Stimulated activated effector memory CD8-positive, alpha-beta T cell treated with anti-CD3 and anti-CD28 coated beads, Interleukin-12 subunit alpha, Interleukin-12 subunit beta, amount 100 ng/mL, for 72 hours (primary cell): Measurements from ENCODE around the gene QSOX2.

Experiments
- ATAC-seq: fragments of 150-1000 bp; cut with Tn5 transposase; 2 replicates; pipeline ENCODE4 v1.10.0; 2021
- DNase-seq, 2 donors: peaks; one replicate each; pipeline ENCODE4 v3.0.0; 2021 to 2022; ENCODE audit warnings: low spot score in 2 of 2
- H3K27ac Mint-ChIP-seq: one replicate; pipeline ENCODE4 v1.8.0; 2022; ENCODE audit warnings: mild to moderate bottlenecking, mixed read lengths
- H3K36me3 Mint-ChIP-seq: one replicate; pipeline ENCODE4 v1.8.0; 2022; ENCODE audit warnings: mild to moderate bottlenecking, mixed read lengths
- H3K4me1 Mint-ChIP-seq: one replicate; pipeline ENCODE4 v1.8.0; 2022; ENCODE audit warnings: mixed read lengths
- H3K4me3 Mint-ChIP-seq: one replicate; pipeline ENCODE4 v1.8.0; 2022; ENCODE audit warnings: mild to moderate bottlenecking, mixed read lengths
- H3K9me3 Mint-ChIP-seq: one replicate; pipeline ENCODE4 v1.8.0; 2022; ENCODE audit warnings: mixed read lengths

Gene QSOX2

DNA sequence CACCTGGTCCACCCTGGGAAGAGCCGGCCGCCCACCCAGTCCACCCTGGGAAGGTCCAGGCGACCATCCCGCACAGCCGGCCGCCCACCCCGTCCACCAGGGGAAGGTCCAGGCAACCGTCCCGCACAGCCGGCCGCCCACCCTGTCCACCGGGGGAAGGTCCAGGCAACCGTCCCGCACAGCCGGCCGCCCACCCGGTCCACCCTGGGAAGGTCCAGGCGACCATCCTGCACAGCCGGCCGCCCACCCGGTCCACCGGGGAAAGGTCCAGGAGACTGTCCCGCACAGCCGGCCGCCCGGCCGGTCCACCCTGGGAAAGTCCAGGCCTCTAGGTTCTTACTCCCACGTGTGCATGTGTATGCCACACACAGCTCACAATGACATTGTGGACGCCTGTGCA lies 6.7 kb upstream of the QSOX2 start:
- no peak overlapping the region for H3K27ac Mint-ChIP-seq
- DNase-seq (no peak), ATAC-seq (no peak)
- H3K36me3 Mint-ChIP-seq: no peaks in the 10 kb centered on the region
- no peak overlapping the region for H3K4me3 Mint-ChIP-seq
- peaks cover 9% of the 10 kb centered on the region for H3K4me1 Mint-ChIP-seq
- no peaks in the 10 kb centered on the region for H3K9me3 Mint-ChIP-seq

DNA sequence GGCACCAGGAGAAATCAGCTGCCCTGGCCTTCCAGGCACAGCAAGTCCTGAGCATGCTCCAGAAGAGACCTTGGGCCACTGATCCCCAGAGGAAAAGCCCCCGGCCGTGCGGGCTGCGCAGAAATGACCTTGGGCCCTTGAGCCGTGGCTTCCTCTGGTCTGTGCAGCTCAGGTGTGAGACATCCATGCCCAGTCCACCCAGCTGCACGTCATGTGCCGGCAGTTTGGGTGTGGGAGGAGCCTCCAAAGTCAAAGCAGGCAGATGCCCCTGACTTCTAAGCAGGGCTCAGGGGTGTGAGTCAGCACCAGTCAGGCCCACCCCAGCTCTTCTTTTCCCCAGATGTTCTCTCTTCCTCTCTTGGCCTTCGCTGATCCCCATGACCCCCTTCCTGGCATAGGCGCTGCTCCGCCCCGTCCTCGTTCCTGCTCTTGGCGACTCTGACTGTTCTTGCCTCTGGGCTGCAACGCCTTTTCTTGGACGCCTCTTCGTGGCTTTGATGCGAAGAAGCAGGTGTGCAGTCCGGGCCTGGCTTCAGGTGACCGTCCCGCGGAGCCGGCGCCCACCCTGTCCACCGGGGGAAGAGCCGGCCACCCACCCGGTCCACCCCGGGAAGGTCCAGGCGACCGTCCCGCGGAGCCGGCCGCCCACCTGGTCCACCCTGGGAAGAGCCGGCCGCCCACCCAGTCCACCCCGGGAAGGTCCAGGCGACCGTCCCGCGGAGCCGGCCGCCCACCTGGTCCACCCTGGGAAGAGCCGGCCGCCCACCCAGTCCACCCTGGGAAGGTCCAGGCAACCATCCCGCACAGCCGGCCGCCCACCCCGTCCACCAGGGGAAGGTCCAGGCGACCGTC lies 5.9 kb upstream of the QSOX2 start:
- Mint-ChIP-seq H3K27ac (no peak overlapping the region), H3K4me1 (peaks cover 9% of the 10 kb centered on the region), H3K4me3 (no peak overlapping the region)

DNA sequence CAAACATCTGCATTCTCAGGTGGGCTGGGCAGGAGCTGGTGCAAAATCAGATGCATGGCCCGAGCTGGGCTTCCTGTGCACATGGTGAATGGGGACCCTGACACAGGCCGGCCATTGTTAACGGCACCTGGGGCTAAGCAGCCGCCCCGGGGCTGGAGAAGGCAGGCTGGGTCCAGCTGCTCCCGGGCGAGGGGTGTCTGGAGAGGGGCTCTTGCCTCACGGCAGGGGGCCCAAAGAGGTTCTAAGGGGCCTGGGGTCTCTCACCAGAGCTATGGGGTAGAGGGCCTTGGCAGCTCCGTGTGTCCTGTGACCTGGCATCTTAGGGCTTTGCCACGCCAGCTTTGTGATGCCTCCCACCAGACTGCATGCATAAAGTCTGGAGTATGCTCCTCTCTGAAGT lies 5.1 kb upstream of the QSOX2 start:
- ATAC-seq: no peak
- Mint-ChIP-seq H3K4me1 (peaks cover 9% of the 10 kb centered on the region), H3K9me3 (no peaks in the 10 kb centered on the region), H3K36me3 (no peaks in the 10 kb centered on the region), H3K4me3 (no peak overlapping the region), H3K27ac (no peak overlapping the region)
- DNase-seq: no peak

More for the DNA sequence above, 5.9 kb upstream of the QSOX2 start:
- no peak for ATAC-seq
- Mint-ChIP-seq H3K36me3 (no peaks in the 10 kb centered on the region), H3K9me3 (no peaks in the 10 kb centered on the region)
- DNase-seq: no peak

DNA sequence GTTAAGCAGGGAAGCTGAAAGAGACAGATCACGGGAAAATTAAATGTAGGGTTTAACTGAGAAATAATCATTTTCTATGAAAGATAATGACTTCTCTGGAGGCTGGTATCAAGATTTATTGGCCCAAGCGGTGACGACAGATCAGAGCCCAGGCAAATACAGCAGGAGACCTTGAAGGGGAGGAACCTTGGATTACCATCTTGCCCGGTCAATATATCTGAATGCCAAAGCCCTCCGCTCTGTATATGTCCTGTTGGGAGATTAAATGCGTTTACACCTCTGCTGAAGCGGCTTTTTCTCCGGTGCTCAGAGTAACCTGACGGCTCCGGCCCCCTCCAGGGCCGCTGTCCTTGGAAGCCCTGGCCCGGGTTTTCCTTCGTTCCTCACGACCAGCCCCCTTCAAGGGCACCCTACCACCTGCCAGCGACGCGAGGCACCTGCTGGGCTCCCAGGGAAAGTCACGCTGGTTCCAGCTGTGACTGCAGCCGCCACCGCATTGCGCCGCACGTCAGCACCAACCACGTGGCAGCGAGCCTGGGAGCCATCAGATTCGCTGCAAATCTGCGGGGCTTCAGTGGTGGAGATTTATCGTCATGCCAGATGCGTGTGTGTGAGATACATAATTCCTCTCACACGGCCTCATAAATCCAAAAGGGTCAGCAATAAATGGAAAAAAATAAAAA lies 4.4 kb upstream of the QSOX2 start:
- H3K9me3 Mint-ChIP-seq: no peaks in the 10 kb centered on the region
- peaks cover 4% of the 10 kb centered on the region for H3K4me1 Mint-ChIP-seq
- peaks cover 1% of the 10 kb centered on the region for H3K36me3 Mint-ChIP-seq
- ATAC-seq (no peak), DNase-seq (no peak)
- H3K27ac Mint-ChIP-seq: no peak overlapping the region
- no peak overlapping the region for H3K4me3 Mint-ChIP-seq

DNA sequence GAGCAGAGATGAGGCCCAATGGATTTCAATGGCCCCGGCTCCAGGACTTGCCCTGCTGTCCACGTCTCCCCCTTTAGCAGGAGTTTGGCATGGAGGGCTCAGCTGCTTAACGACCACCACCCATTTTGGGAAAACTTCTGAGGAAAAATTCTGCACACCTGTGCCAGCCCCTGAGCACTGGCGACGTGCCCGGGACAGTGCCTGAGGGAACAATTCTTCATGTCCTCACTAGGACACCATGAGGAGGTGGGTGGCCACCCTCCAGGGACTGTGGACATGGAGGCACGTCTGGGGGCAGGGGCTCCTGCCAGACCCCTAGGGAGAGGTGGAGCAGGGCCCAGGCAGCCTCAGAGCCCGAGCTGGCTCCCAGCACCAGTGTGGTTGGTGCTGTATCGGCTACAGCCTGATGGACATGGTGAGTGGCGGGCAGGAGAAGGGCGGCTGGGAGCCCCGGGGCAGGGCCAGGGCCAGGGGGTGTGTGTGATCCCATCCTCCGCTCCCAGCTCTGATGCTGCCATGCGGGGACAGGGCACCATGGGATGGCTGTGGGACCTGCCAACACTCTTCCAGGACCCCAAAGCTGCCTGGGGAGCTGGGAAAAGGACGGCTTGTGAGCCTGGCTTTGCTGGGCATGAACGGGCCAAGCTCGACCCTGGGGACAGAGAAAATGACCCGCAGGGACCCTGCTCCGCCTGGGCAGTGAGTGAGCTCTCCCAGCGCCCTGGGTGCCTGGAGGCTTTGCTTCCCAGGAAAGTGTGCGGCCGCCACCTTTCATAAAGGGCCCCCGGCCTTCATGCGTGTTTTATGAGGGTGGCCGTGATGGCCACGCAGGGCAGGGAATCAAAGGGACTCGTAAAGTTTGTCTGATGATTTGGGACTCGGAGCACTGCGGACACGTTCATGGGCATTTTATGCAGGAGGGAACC lies 3.6 kb upstream of the QSOX2 start:
- no peak overlapping the region for H3K4me3 Mint-ChIP-seq
- peaks cover 9% of the 10 kb centered on the region for H3K4me1 Mint-ChIP-seq
- H3K27ac Mint-ChIP-seq: no peak overlapping the region
- DNase-seq: no peak
- H3K9me3 Mint-ChIP-seq: no peaks in the 10 kb centered on the region
- H3K36me3 Mint-ChIP-seq: peaks cover 7% of the 10 kb centered on the region
- ATAC-seq: no peak

DNA sequence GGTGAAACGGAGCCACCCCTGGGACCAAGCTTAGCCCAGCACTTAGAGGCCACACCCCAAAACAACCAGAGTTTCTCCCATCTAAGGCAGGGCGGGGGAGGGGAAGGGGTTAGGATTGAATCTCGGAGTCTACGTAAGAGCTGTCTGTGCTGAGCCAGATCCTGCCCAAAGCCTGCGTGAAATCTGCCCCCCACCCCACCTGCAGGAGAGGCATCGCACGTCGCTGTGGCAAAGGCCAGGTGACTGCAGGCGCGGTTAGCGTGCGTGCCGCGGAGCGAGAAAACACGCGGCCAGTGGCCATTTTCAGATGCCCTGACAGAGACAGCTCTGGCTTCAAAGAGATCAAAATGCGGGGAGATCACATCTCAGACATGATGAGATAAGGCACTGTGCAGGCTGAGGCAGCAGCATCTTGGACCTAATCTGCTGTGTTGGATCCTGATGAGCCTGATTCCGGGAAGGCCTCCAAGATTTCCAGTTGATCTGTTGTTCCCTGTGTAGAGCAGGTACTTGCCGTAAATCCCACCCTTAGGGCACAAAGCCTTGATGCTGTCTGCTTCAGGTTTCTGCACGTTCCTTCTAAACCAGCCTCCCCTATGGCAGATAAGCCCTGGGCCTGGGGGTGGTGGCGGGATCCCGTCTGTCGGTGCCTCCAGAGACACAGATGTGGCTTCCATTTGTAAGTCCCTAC lies 2.5 kb upstream of the QSOX2 start:
- DNase-seq (no peak), ATAC-seq (no peak)
- H3K4me3 Mint-ChIP-seq: no peak overlapping the region
- H3K4me1 Mint-ChIP-seq: peaks cover 20% of the 10 kb centered on the region
- H3K9me3 Mint-ChIP-seq: no peaks in the 10 kb centered on the region
- no peak overlapping the region for H3K27ac Mint-ChIP-seq
- peaks cover 7% of the 10 kb centered on the region for H3K36me3 Mint-ChIP-seq

DNA sequence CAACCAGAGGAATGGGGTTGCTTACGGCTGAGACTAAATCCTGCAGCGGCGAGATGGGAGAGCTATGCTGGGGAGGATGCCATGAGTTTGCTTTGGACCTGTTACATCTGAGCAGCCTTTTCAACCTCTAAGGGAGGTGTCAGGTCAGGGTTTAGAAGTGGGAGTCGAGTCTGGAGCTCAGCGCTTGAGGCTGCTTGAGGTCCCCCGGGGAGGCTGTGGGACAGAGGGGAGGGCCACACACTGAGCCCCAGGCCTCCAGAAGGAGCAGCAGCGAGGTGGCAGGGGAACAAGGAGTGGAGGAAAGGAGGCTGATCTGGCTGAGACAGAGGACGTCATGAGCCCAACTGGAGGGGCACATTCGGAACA lies 1.9 kb upstream of the QSOX2 start:
- H3K36me3 Mint-ChIP-seq: peaks cover 7% of the 10 kb centered on the region
- no peak overlapping the region for H3K4me3 Mint-ChIP-seq
- H3K4me1 Mint-ChIP-seq: peaks cover 24% of the 10 kb centered on the region
- H3K27ac Mint-ChIP-seq: no peak overlapping the region
- DNase-seq: no peak
- no peaks in the 10 kb centered on the region for H3K9me3 Mint-ChIP-seq
- ATAC-seq: no peak

DNA sequence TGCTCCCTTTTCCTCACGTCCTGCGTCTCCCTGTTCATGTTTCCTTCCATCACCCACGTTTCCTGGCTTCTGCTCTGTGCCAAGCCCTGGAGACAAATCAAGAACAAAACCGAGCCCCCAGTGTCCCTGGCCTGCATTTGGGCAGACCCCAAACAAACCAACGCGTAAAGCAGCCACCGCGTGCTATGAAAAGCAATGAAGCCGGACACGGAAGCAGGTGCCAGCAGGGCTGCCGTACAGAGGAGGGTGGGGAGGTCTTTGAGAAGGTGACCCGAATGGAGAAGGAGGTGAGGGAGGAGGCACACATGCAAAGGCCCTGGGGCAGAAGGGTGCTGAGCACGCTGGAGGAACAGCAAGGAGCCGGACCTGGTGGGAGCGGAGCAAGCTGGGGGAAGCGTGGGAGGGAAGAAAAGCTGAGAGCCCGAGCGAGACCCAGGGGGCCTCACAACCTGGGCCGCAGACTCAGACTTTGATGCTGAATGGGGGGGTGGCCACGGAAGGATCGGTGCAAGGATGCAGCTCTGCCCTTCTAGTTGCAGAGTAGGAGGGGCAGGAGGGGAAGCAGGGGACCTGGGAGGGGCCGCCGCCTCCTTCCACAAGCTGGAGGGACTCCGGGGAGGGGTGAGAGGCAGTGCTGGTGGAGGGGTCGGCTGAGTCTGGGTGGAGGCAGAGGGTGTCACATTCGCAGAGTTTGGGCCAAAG lies 1.4 kb upstream of the QSOX2 start:
- H3K27ac Mint-ChIP-seq: no peak overlapping the region
- H3K36me3 Mint-ChIP-seq: peaks cover 7% of the 10 kb centered on the region
- H3K4me1 Mint-ChIP-seq: peaks cover 24% of the 10 kb centered on the region
- DNase-seq (no peak), ATAC-seq (no peak)
- H3K9me3 Mint-ChIP-seq: no peaks in the 10 kb centered on the region
- no peak overlapping the region for H3K4me3 Mint-ChIP-seq

DNA sequence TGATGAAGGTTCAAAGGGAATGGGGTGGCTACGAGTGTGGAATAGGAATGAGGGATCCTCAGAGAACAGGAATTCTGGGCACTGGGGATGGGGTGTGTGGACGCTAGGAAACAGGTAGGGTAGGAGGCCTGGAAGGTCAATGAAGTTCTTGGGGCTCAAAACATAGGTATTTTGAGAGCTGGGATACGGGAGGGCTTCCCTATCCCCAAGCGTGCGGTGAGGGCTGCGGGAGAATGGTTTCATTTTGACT lies 718 bp downstream of the QSOX2 start:
- Mint-ChIP-seq H3K27ac (peak overlapping the region; percentile 82), H3K4me3 (peak overlapping the region; percentile 89), H3K4me1 (peaks cover 36% of the 10 kb centered on the region), H3K9me3 (no peaks in the 10 kb centered on the region), H3K36me3 (peaks cover 7% of the 10 kb centered on the region)
- DNase-seq (no peak), ATAC-seq (no peak)

DNA sequence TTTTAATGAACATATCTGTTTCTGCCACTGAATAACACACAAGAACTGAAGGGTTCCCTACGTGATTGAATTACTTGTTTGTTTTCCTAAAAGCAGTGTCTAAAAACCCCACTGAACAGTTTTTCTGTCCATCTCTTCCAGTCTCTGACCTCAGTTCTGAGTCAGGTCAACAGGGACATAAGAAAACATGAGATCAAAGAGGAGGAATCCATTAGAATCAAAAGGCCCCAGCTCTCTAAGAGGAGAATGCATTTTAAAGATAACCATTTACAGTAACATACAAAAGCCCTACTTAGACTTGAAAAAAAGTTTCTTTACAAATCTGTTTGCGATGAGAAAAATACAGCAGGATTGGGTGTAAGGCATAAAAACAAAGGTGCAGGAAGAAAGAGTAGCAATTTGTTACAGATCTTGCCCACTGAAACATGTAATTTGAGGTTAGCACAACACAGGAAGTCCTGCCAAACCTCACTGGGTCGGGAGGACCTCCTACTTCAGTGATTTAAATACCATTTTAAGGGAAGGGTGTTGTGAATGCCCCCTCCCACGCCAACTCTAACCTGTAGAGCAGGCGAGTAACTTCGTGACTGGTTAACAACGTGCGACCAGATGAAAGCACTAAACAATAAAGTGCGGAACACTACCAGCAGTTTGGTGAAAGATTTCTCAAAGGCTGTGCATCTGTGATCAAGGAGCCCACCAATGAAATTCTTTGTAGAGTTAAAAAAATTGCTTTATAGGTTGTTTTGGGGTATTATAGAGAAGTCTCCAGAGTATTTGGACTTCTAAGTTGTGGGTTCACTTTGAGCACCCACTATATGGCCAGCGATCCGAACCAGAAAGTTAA lies 1.3 kb downstream of the QSOX2 start:
- Mint-ChIP-seq H3K36me3 (peaks cover 7% of the 10 kb centered on the region), H3K9me3 (no peaks in the 10 kb centered on the region), H3K27ac (peak overlapping the region; percentile 82), H3K4me1 (peaks cover 41% of the 10 kb centered on the region), H3K4me3 (peak overlapping the region; percentile 89)
- peak; percentile 34 to 80 for DNase-seq
- ATAC-seq: peak; percentile 83

DNA sequence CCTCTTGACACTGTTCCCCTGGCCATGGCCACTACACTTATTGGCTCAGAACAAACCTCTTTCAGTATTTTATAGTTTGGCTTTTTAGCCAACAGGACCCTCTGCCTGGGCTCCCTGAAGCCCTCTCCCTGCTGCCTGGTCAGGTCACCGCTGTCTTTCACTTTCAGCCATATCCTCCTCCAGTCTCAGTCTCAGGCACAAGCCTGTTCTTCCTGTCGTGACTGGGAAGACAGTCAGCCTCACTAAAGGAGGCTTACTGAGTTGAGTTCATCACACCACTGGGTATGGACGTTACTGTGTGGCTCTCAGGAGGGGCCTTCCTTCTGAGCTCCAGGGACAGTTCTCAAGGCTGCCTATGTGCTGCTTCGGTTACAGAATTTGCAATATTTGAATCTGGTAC lies 2.0 kb downstream of the QSOX2 start:
- Mint-ChIP-seq H3K36me3 (peaks cover 8% of the 10 kb centered on the region), H3K4me3 (peak overlapping the region; percentile 89), H3K4me1 (peaks cover 48% of the 10 kb centered on the region), H3K9me3 (no peaks in the 10 kb centered on the region), H3K27ac (peak overlapping the region; percentile 82)
- no peak for ATAC-seq
- DNase-seq: no peak

DNA sequence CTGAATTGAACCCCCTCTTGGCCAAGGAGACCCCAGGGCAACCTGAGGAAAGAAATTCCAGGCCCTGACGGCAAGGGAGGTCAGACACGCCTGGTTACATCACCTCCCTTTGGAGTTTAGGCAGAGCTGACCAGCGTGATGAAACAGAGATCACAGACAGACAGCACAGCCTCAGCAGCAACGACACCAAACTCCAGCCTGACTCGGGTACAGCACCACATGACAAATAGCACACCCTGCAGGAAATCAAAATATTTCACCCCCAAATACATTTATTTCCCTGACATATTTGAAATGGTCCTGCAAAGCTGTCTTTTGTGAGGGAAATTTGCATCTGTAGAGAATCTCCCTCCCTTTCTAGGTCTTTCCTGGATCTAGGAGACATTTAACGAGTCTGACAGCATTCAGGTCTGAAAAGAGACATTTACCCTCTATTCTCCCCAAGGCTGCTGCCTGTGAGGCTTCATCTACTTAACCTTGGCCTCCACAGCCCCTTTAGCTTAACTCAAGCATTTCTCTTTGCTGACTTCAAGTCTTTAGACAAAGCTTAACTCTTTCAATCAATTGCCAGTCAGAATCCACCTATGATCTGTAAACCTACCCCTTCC lies 2.6 kb downstream of the QSOX2 start:
- Mint-ChIP-seq H3K36me3 (peaks cover 13% of the 10 kb centered on the region), H3K27ac (peak overlapping the region; percentile 82), H3K4me3 (peak overlapping the region; percentile 89), H3K4me1 (peaks cover 54% of the 10 kb centered on the region), H3K9me3 (no peaks in the 10 kb centered on the region)
- DNase-seq: no peak
- ATAC-seq: no peak

DNA sequence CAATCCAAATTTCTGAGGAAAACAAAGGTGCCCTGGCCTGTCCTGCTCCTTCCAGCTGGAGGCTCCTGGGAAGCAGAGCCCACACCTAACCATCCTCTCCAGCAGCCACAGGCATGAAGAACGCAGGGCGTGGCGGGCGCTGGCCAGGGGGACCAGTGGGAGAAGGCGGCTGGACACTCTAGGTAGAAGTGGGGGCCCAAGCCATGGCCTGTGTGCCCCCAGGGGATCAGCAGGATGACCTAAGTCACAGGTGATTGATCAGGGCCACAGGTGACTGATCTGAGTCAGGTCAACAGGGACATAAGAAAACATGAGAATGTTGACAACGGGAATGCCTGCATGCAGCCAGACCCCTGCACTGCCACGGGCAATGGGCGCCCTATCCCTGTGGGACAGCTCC lies 3.4 kb downstream of the QSOX2 start:
- ATAC-seq (no peak), DNase-seq (no peak)
- Mint-ChIP-seq H3K4me1 (peaks cover 58% of the 10 kb centered on the region), H3K9me3 (no peaks in the 10 kb centered on the region), H3K36me3 (peaks cover 13% of the 10 kb centered on the region), H3K27ac (peak overlapping the region; percentile 52), H3K4me3 (no peak overlapping the region)

DNA sequence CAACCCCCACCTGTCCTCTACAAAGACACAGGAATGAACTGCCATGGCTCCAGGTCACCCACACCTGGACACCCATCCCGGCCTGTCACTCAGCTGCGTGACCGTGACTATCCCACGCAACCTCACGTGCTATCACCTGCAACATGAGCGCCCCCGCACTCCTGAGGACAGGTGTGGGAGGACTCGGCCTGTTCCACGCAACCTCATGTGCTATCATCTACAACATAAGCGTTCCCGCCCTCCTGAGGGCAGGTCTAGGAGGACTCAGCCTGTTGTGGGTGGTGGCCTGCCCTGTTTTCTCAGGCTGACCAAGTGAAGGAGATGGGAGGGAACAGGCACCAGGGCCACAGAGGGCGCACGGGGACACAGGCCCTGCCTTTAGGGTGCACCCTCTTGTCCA lies 4.1 kb downstream of the QSOX2 start:
- no peak overlapping the region for H3K4me3 Mint-ChIP-seq
- H3K9me3 Mint-ChIP-seq: no peaks in the 10 kb centered on the region
- ATAC-seq (no peak), DNase-seq (no peak)
- peaks cover 13% of the 10 kb centered on the region for H3K36me3 Mint-ChIP-seq
- peaks cover 58% of the 10 kb centered on the region for H3K4me1 Mint-ChIP-seq
- H3K27ac Mint-ChIP-seq: peak overlapping the region; percentile 52
